ENCODE results near the gene OSBPL1A.

Gene OSBPL1A

DNA sequence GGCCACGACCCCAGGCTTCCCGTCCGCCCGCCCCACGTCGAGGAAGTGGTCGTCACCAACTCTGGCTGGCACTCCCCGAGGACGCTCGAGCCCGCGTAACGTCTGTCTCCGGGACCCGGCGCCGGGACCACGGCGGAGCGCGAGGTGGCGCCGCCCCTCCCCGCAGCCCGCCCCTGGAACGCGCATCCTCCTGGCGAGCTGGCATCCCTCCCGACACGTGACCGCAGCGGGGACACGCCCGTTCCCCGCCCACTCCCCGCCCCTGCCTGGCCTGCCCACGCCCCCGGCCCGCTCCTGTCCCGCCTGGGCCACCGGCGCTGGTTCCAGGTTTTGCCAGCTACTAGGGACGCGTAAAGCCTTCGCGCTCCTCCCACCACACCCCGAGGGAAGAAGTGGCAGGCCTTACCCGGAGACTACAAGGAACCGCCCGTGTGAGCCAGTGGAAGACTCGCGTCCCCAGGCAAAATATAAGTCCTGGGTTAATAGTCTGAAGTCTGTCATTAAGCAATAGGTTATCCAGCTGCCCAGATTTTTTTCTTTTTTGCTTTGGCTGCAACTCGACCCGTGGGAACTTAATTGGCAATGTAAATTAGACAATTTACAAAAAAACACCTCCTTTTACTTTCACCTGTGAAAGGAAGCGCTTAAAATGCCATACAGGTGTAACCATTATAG, at the start of gene OSBPL1A:
Gene OSBPL1A, minus strand, starts transcription at position 131 of the 675 bp plus-strand sequence. CDS start 20,291 bp downstream, outside the sequence.
- Histone ChIP-seq H3K27me3 (ENCODE audit: insufficient read depth, poor library complexity, severe bottlenecking) (no peaks in the 10 kb centered on the region), H3K4me3 (ENCODE audit: severe bottlenecking) (peak within 1 kb of the TSS; percentile 62), H3K27ac (ENCODE audit: poor library complexity, severe bottlenecking) (peak within 1 kb of the TSS; percentile 67), H3K36me3 (ENCODE audit: low read depth) (no peaks in the 10 kb centered on the region), H3K4me1 (ENCODE audit: insufficient read depth, poor library complexity, severe bottlenecking) (peaks cover 15% of the 10 kb centered on the region), H3K9me3 (ENCODE audit: severe bottlenecking) (no peaks in the 10 kb centered on the region)
- DNase-seq (ENCODE audit: low spot score) (peak; percentile 86), ATAC-seq (ENCODE audit: low read depth) (peak; percentile 73)
- TF ChIP-seq, protein P1, sequence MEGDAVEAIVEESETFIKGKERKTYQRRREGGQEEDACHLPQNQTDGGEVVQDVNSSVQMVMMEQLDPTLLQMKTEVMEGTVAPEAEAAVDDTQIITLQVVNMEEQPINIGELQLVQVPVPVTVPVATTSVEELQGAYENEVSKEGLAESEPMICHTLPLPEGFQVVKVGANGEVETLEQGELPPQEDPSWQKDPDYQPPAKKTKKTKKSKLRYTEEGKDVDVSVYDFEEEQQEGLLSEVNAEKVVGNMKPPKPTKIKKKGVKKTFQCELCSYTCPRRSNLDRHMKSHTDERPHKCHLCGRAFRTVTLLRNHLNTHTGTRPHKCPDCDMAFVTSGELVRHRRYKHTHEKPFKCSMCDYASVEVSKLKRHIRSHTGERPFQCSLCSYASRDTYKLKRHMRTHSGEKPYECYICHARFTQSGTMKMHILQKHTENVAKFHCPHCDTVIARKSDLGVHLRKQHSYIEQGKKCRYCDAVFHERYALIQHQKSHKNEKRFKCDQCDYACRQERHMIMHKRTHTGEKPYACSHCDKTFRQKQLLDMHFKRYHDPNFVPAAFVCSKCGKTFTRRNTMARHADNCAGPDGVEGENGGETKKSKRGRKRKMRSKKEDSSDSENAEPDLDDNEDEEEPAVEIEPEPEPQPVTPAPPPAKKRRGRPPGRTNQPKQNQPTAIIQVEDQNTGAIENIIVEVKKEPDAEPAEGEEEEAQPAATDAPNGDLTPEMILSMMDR (IDR thresholded peaks at IDR 0.05; ENCODE audit: poor library complexity, severe bottlenecking): no peak

DNA sequence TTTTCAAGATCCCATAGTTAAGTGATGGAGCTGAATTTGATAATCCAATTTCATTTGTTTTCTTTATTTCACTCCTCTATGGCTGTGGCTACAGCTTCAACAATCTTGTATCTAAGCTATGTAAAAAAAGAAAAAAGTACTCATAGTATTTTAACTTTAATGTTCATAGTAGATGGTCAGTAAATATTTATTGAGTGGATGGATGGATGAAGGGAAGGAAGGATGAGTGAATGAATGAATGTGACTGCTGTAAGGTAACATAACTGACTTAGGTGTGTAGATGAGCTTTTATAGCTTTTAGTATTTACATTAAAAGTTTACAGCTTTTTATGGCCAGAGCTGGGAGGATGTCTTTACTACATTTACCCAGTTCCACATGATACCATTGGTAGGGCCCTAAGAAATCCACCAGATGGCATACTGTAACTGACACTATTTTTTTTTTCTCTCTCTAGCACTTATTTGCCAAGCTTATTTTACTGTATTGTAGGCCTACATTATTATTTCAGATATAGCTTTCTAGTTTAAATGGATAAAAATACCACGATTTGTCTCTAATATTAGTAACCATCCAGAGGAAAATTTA, 49.4 kb upstream of the OSBPL1A start:
- Histone ChIP-seq H3K9me3 (ENCODE audit: severe bottlenecking) (no peaks in the 10 kb centered on the region), H3K4me3 (ENCODE audit: severe bottlenecking) (no peak overlapping the region), H3K27ac (ENCODE audit: poor library complexity, severe bottlenecking) (no peak overlapping the region), H3K36me3 (ENCODE audit: low read depth) (peaks cover 97% of the 10 kb centered on the region), H3K27me3 (ENCODE audit: insufficient read depth, poor library complexity, severe bottlenecking) (no peaks in the 10 kb centered on the region), H3K4me1 (ENCODE audit: insufficient read depth, poor library complexity, severe bottlenecking) (no peaks in the 10 kb centered on the region)
- TF ChIP-seq, protein P1 (IDR thresholded peaks at IDR 0.05; ENCODE audit: poor library complexity, severe bottlenecking): peak; percentile 25
- ATAC-seq (ENCODE audit: low read depth) (no peak), DNase-seq (ENCODE audit: low spot score) (no peak)

DNA sequence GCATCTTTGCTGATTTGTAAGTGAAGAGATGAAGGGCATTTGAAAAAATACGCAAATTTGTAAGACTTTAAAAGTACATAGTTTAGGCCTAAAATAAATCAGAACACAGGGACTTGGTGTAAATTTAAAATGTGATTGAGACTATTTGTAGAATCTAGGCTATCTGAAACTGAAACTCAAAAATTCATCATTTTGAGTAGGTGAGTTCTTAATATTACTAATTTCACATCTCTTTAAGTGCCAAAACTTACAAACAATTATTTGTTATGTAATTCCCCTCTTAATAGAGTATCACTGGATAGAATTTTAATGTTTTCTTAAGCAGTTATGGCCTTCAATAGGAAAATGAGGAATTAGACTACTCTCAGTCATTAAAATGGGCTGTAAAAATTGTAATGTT, 48.8 kb upstream of the OSBPL1A start:
- peaks cover 95% of the 10 kb centered on the region for H3K36me3 ChIP-seq (ENCODE audit: low read depth)
- ATAC-seq (ENCODE audit: low read depth) (no peak), DNase-seq (ENCODE audit: low spot score) (no peak)
- H3K4me3 ChIP-seq (ENCODE audit: severe bottlenecking): no peak overlapping the region
- no peak overlapping the region for H3K27ac ChIP-seq (ENCODE audit: poor library complexity, severe bottlenecking)
- H3K4me1 ChIP-seq (ENCODE audit: insufficient read depth, poor library complexity, severe bottlenecking): no peaks in the 10 kb centered on the region
- H3K27me3 ChIP-seq (ENCODE audit: insufficient read depth, poor library complexity, severe bottlenecking): no peaks in the 10 kb centered on the region
- TF ChIP-seq, protein P1 (IDR thresholded peaks at IDR 0.05; ENCODE audit: poor library complexity, severe bottlenecking): no peak
- H3K9me3 ChIP-seq (ENCODE audit: severe bottlenecking): no peaks in the 10 kb centered on the region

DNA sequence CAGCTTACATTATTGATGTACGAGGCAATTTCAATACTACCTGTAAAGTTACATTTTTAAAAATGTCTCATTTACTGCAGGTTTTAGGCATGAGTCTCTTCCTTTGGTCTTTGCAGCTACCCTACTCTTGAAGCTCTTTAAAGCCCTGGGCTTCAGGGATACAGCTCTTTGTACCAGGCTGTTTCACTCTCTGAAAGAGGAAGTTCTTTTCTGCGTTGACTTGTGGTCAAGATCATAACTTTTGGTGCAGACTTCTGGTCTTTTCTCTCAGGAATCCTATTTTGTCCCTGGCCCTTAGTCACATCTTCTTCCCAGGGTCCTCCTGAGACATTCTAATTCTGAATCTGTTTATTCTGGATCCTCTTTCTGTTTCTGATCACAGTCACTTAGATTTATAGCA, 46.2 kb upstream of the OSBPL1A start:
- no peaks in the 10 kb centered on the region for H3K27me3 ChIP-seq (ENCODE audit: insufficient read depth, poor library complexity, severe bottlenecking)
- no peaks in the 10 kb centered on the region for H3K4me1 ChIP-seq (ENCODE audit: insufficient read depth, poor library complexity, severe bottlenecking)
- DNase-seq (ENCODE audit: low spot score) (no peak), ATAC-seq (ENCODE audit: low read depth) (no peak)
- peaks cover 90% of the 10 kb centered on the region for H3K36me3 ChIP-seq (ENCODE audit: low read depth)
- no peaks in the 10 kb centered on the region for H3K9me3 ChIP-seq (ENCODE audit: severe bottlenecking)
- no peak overlapping the region for H3K4me3 ChIP-seq (ENCODE audit: severe bottlenecking)
- TF ChIP-seq, protein P1 (IDR thresholded peaks at IDR 0.05; ENCODE audit: poor library complexity, severe bottlenecking): no peak
- H3K27ac ChIP-seq (ENCODE audit: poor library complexity, severe bottlenecking): no peak overlapping the region

DNA sequence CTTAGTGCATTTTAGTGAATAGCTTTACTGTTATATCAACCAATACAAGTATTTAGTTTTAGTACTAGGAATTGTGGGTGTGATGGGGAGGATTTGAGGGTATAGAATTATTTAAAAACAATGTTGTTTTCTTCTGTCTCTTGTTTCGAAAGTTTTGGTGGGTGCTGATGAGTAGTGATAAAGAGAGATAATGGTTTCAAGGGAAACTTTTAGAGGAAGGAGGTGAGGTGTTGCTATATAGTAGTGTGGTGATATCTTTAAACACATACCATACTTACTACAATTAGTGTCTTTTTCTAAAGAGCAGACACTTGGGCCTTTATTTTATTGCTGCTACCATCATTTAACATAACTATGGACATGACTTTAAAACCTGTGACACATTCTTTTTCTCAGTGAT, 39.3 kb upstream of the OSBPL1A start:
- Histone ChIP-seq H3K27me3 (ENCODE audit: insufficient read depth, poor library complexity, severe bottlenecking) (no peaks in the 10 kb centered on the region), H3K9me3 (ENCODE audit: severe bottlenecking) (no peaks in the 10 kb centered on the region), H3K4me3 (ENCODE audit: severe bottlenecking) (no peak overlapping the region), H3K36me3 (ENCODE audit: low read depth) (peaks cover 71% of the 10 kb centered on the region), H3K4me1 (ENCODE audit: insufficient read depth, poor library complexity, severe bottlenecking) (no peaks in the 10 kb centered on the region), H3K27ac (ENCODE audit: poor library complexity, severe bottlenecking) (no peak overlapping the region)
- TF ChIP-seq, protein P1 (IDR thresholded peaks at IDR 0.05; ENCODE audit: poor library complexity, severe bottlenecking): no peak
- DNase-seq (ENCODE audit: low spot score) (no peak), ATAC-seq (ENCODE audit: low read depth) (no peak)
